PC-3 (cell line): ENCODE measurements around the gene WNT7B.

Experiments used
- CTCF ChIP-seq: fragments of 300-600 bp; sonication (generic); conservative IDR thresholded peaks from 2 replicates; pipeline ENCODE4 v1.5.1; 2017; ENCODE audit warnings: antibody characterized with exemption, low read depth, mild to moderate bottlenecking, low read length
- EZH2 ChIP-seq: fragments of 300-600 bp; sonication (generic); IDR thresholded peaks from one replicate; pipeline ENCODE4 v1.6.1; 2017; ENCODE audit warnings: antibody characterized with exemption, mild to moderate bottlenecking, low read length; ENCODE audit not compliant: unreplicated experiment
- EZH2phosphoT487 ChIP-seq: fragments of 300-600 bp; sonication (generic); IDR thresholded peaks from 2 replicates; pipeline ENCODE4 v1.6.1; 2018; ENCODE audit warnings: mild to moderate bottlenecking, antibody characterized with exemption, low read length, borderline replicate concordance

DNA sequence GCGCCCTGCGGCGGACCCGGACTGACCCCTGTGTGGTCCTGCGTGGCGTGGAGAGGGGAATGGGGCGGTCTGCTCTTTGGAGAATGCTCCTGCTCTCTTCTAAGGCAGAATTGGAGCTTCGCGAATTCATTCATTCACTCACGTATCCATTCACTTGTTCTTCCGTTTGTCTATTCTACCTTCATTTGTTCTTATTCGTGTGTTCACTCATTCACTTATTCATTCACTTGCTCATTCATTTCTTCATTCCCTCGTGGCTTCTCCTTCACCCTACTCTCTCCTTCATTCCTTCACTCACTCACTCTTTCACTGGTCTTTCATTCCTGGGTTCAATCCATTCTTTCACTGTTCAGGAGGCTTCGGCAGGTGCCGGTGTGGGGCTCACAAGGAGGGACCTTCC is 69.6 kb downstream of the WNT7B start:
- TF ChIP-seq CTCF (no peak), EZH2phosphoT487 (no peak), EZH2 (no peak)
